Measurements from ENCODE around the gene LMTK2.

Gene LMTK2

GRCh38 chr7:98102170-98102569, 4.5 kb upstream of the LMTK2 start:
- no peak for TF ChIP-seq CTCF (conservative IDR thresholded peaks at IDR 0.05; ENCODE audit: low read depth, low read length)
- no peak for DNase-seq (ENCODE audit: low read depth)
- H3K4me3 ChIP-seq (ENCODE audit: low read depth, low read length): no peak overlapping the region

- no peak for TF ChIP-seq CTCF (conservative IDR thresholded peaks at IDR 0.05; ENCODE audit: low read depth, low read length)
- no peak for DNase-seq (ENCODE audit: low read depth)
- no peak overlapping the region for H3K4me3 ChIP-seq (ENCODE audit: low read depth, low read length)
Observed at GRCh38 chr7:98105942-98106544, 619 bp upstream of the LMTK2 start.

- DNase-seq (ENCODE audit: low read depth): peak; percentile 29
- peak overlapping the region; percentile 84 for H3K4me3 ChIP-seq (ENCODE audit: low read depth, low read length)
- no peak for TF ChIP-seq CTCF (conservative IDR thresholded peaks at IDR 0.05; ENCODE audit: low read depth, low read length)
Observed at GRCh38 chr7:98107313-98107721, 655 bp downstream of the LMTK2 start.

- no peak overlapping the region for H3K4me3 ChIP-seq (ENCODE audit: low read depth, low read length)
- no peak for TF ChIP-seq CTCF (conservative IDR thresholded peaks at IDR 0.05; ENCODE audit: low read depth, low read length)
- peak; percentile 30 for DNase-seq (ENCODE audit: low read depth)
Observed at GRCh38 chr7:98110249-98111022, 3.8 kb downstream of the LMTK2 start.

- DNase-seq (ENCODE audit: low read depth): no peak
- no peak for TF ChIP-seq CTCF (conservative IDR thresholded peaks at IDR 0.05; ENCODE audit: low read depth, low read length)
- H3K4me3 ChIP-seq (ENCODE audit: low read depth, low read length): no peak overlapping the region
Observed at GRCh38 chr7:98112077-98112476, 5.4 kb downstream of the LMTK2 start.

DNA sequence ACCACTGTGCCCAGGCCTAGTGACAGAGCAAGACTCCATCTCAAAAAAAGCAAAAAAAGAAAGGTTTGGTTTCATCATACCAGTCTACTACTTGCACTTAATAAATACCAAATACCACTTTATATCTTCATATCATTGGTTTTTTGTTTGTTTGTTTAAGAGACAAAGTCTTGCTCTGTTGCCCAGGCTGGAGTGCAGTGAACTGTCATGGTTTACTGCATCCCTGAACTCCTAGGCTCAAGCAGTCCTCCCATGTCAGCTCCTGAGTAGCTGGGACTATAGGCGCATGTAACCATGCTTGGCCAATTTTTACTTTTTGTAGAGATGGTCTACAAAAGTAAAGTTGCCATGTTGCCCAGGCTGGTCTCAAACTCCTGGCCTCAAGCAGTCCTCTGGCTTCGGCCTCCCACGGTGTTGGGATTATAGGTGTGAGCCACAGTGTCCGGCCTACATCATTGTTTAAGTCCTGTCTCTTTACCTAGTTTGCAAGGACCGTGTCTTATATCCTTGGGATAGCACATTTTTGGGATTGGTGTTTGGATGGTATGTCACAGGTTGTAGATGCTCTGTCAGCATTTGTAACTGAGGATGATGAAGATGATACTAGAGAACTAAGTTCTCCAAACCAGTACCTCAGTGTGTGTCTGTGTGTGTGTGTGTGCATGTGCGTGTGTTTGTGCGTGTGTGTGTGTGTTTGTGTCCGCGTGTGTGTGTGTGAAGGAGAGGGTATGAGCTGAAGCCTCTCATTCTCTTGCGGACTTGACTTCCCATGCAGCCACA, 9.3 kb downstream of the LMTK2 start:
- no peak for DNase-seq (ENCODE audit: low read depth)
- no peak overlapping the region for H3K4me3 ChIP-seq (ENCODE audit: low read depth, low read length)
- TF ChIP-seq CTCF (conservative IDR thresholded peaks at IDR 0.05; ENCODE audit: low read depth, low read length): no peak
